PFSK-1 (cell line): Measurements from ENCODE around the gene DTX3.

Source experiments
- FOXP2 ChIP-seq: optimal IDR thresholded peaks from 2 replicates; pipeline ENCODE3; 2011; ENCODE audit warnings: borderline replicate concordance, control low read depth, inconsistent platforms; ENCODE audit not compliant: insufficient read depth; ENCODE audit errors: extremely low read length, extremely low read depth
- POLR2AphosphoS5 ChIP-seq: IDR thresholded peaks from 2 replicates; pipeline ENCODE4 v1.6.1; 2012; ENCODE audit warnings: low read depth, mild to moderate bottlenecking, control low read depth, low read length, moderate library complexity
- REST ChIP-seq, 2 experiments: IDR thresholded peaks; 2 replicates each; pipeline versions ENCODE4 v1.6.1 to v1.8.0; 2011 to 2012; ENCODE audit warnings: low read depth in 2 of 2, low read length in 2 of 2, control low read depth in 1 of 2, inconsistent platforms in 1 of 2, mild to moderate bottlenecking in 1 of 2, moderate library complexity in 1 of 2; ENCODE audit not compliant: insufficient read depth in 1 of 2
- SIN3A ChIP-seq: IDR thresholded peaks from 2 replicates; pipeline ENCODE4 v1.6.1; 2012; ENCODE audit warnings: mild to moderate bottlenecking, low read length, moderate library complexity, borderline replicate concordance; ENCODE audit not compliant: insufficient read depth
- TAF1 ChIP-seq: IDR thresholded peaks from 2 replicates; pipeline ENCODE4 v1.6.1; 2012; ENCODE audit warnings: low read length, control low read depth, borderline replicate concordance; ENCODE audit not compliant: insufficient read depth

GRCh38 chr12:57560516-57560915, 44.1 kb upstream of the DTX3 start:
- TF ChIP-seq POLR2AphosphoS5, result no peak
- TF ChIP-seq TAF1, result no peak
- TF ChIP-seq REST (IDR thresholded peaks at IDR 0.05; ENCODE audit: insufficient read depth in 1 of 2, low read depth in 2 of 2, low read length in 2 of 2), result no peak
- no peak for TF ChIP-seq SIN3A
- TF ChIP-seq FOXP2, result no peak
